HepG2 (cell line): ENCODE data around the gene NEDD4. TPM values are rescaled to one million over a fixed set of nuclear protein-coding genes. Genes with fewer than 3 reads are reported as not detected.

Source experiments
- ATAC-seq: fragments of 200-7000 bp; cut with Tn5 transposase; 3 replicates; pipeline ENCODE4 v1.9.1; 2020; ENCODE audit warnings: mild to moderate bottlenecking, moderate library complexity
- BruUV-seq: library from RNA; stranded (reverse); fragments of 400-500 nt; replicated peaks from 2 replicates; lab custom pipeline; 2021; lab: Mats Ljungman, UMichigan
- CTCF ChIA-PET: fragments of 300-600 bp; formaldehyde crosslinking; extraction: SDS; loops from one replicate; lab custom pipeline; 2021; ENCODE audit warnings: low total read pairs, inconsistent platforms, low intra/inter-chr PET ratio; lab: Yijun Ruan, JAX
- POLR2A ChIA-PET: fragments of 350-600 bp; sonication (Branson Sonifier 250); formaldehyde crosslinking; loops from one replicate; lab custom pipeline; 2020; ENCODE audit warnings: antibody characterized with exemption, inconsistent platforms; lab: Yijun Ruan, JAX
- DNase-seq: peaks from one replicate; pipeline ENCODE4 v3.0.0-alpha.2; 2015; ENCODE audit warnings: low spot score
- FAIRE-seq: peaks from 3 replicates; lab custom pipeline; 2011; peaks lifted over from hg19 to GRCh38; lab: Jason Lieb, UNC
- H2AFZ ChIP-seq: one replicate; pipeline ENCODE4 v1.6.1; 2011; ENCODE audit warnings: low read length, inconsistent platforms
- H3K27ac ChIP-seq: fragments of 300-600 bp; 3 replicates; pipeline ENCODE4 v1.8.0; 2011; ENCODE audit warnings: mixed run types, mild to moderate bottlenecking, mixed read lengths, low read length, inconsistent platforms; ENCODE audit not compliant: insufficient read depth; ENCODE audit errors: extremely low read length
- H3K27me3 ChIP-seq, 2 experiments: fragments of 200-600 bp in 1 of 2; 2 replicates in 1 of 2; 3 replicates in 1 of 2; pipeline versions ENCODE4 v1.6.0 to v1.8.0; 2011; ENCODE audit warnings: low read length in 2 of 2, mild to moderate bottlenecking in 2 of 2, moderate library complexity in 2 of 2, inconsistent platforms in 1 of 2; ENCODE audit not compliant: insufficient read depth in 2 of 2, control insufficient read depth in 1 of 2
- H3K36me3 ChIP-seq, 2 experiments: fragments of 200-600 bp in 1 of 2; replicated peaks in 1 of 2; 2 replicates in 1 of 2; 3 replicates in 1 of 2; pipeline versions ENCODE4 v1.5.1 to v1.8.0; 2011; ENCODE audit warnings: low read length in 2 of 2, inconsistent platforms in 1 of 2; ENCODE audit not compliant: insufficient read depth in 2 of 2, control insufficient read depth in 1 of 2
- H3K4me1 ChIP-seq: 2 replicates; pipeline ENCODE4 v1.5.1; 2012; ENCODE audit warnings: low read length, inconsistent platforms; ENCODE audit not compliant: insufficient read depth
- H3K4me2 ChIP-seq: 2 replicates; pipeline ENCODE4 v1.6.0; 2011; ENCODE audit warnings: low read depth, low read length, inconsistent platforms
- H3K4me3 ChIP-seq, 3 experiments: fragments of 200-600 bp in 1 of 3; sonication (generic), shearing (Covaris generic) in 1 of 3; replicated peaks in 1 of 3; 2 replicates each; pipeline ENCODE4 v1.5.1; 2011 to 2016; ENCODE audit warnings: low read length in 3 of 3, inconsistent platforms in 2 of 3, low read depth in 2 of 3, mild to moderate bottlenecking in 2 of 3, control low read depth in 1 of 3, mixed read lengths in 1 of 3; ENCODE audit not compliant: insufficient read depth in 1 of 3
- H3K79me2 ChIP-seq: one replicate; pipeline ENCODE4 v1.6.1; 2011; ENCODE audit warnings: low read length, inconsistent platforms; ENCODE audit not compliant: insufficient read depth
- H3K9ac ChIP-seq: 2 replicates; pipeline ENCODE4 v1.6.0; 2011; ENCODE audit warnings: mild to moderate bottlenecking, low read depth, low read length, inconsistent platforms; ENCODE audit not compliant: insufficient read depth
- H3K9me3 ChIP-seq: 2 replicates; pipeline ENCODE4 v1.5.1; 2012; ENCODE audit warnings: mild to moderate bottlenecking, low read length
- H4K20me1 ChIP-seq: 2 replicates; pipeline ENCODE4 v1.6.0; 2011; ENCODE audit warnings: inconsistent platforms, mild to moderate bottlenecking, low read length, moderate library complexity; ENCODE audit not compliant: insufficient read depth
- ARNT2 ChIP-seq: sonication (generic); formaldehyde crosslinking; IDR thresholded peaks from 2 replicates; pipeline ENCODE4 v1.8.0; 2022; ENCODE audit warnings: mild to moderate bottlenecking, low read depth, missing genetic modification reagents, moderate library complexity
- ATF4 ChIP-seq, 2 experiments: fragments of 450-650 bp in 1 of 2; sonication (generic) in 1 of 2; formaldehyde crosslinking; IDR thresholded peaks; 2 replicates each; pipeline versions ENCODE4 v1.5.0 to v1.8.0; 2020 to 2022; ENCODE audit warnings: mild to moderate bottlenecking in 1 of 2, missing genetic modification reagents in 1 of 2
- GLI4 ChIP-seq: sonication (generic); formaldehyde crosslinking; IDR thresholded peaks from 2 replicates; pipeline ENCODE4 v1.5.1; 2020; ENCODE audit warnings: missing genetic modification reagents, mild to moderate bottlenecking, moderate library complexity, borderline replicate concordance
- HNRNPLL ChIP-seq: fragments of 200-400 bp; formaldehyde crosslinking; IDR thresholded peaks from 2 replicates; pipeline ENCODE4 v1.6.1; 2017; ENCODE audit warnings: mild to moderate bottlenecking, low read depth, low read length; ENCODE audit not compliant: poor library complexity, severe bottlenecking
- KLF9 ChIP-seq: IDR thresholded peaks from 2 replicates; pipeline ENCODE4 v1.6.1; 2016; ENCODE audit warnings: low read depth
- MED13 ChIP-seq: sonication (generic); formaldehyde crosslinking; IDR thresholded peaks from 2 replicates; pipeline ENCODE4 v1.5.0; 2020; ENCODE audit warnings: missing genetic modification reagents
- RXRB ChIP-seq: IDR thresholded peaks from 2 replicates; pipeline ENCODE4 v1.6.1; 2016; ENCODE audit warnings: borderline replicate concordance, missing genetic modification reagents, missing compliant biosample characterization
- SIN3A ChIP-seq: IDR thresholded peaks from 2 replicates; pipeline ENCODE4 v1.6.1; 2011; ENCODE audit warnings: low read depth, mild to moderate bottlenecking, control low read depth, low read length, borderline replicate concordance
- SNAPC5 ChIP-seq: sonication (generic); formaldehyde crosslinking; IDR thresholded peaks from 2 replicates; pipeline ENCODE4 v1.8.1; 2023; ENCODE audit warnings: mild to moderate bottlenecking, missing genetic modification reagents, borderline replicate concordance
- USF2 ChIP-seq, 2 experiments: sonication (generic) in 1 of 2; formaldehyde crosslinking in 1 of 2; IDR thresholded peaks; 2 replicates each; pipeline versions ENCODE4 v1.5.1 to v1.6.1; 2011 to 2020; ENCODE audit warnings: borderline replicate concordance in 1 of 2, low read depth in 1 of 2, low read length in 1 of 2, mild to moderate bottlenecking in 1 of 2, missing genetic modification reagents in 1 of 2, moderate library complexity in 1 of 2
- ZBTB7A ChIP-seq: sonication (generic); formaldehyde crosslinking; IDR thresholded peaks from 2 replicates; pipeline ENCODE4 v1.8.0; 2022; ENCODE audit warnings: mild to moderate bottlenecking, missing genetic modification reagents
- ZFX ChIP-seq: sonication (generic); formaldehyde crosslinking; IDR thresholded peaks from 2 replicates; pipeline ENCODE4 v1.4.0; 2020; ENCODE audit warnings: mild to moderate bottlenecking, low read depth, missing genetic modification reagents, moderate library complexity
- ZIK1 ChIP-seq: sonication (generic); formaldehyde crosslinking; IDR thresholded peaks from 2 replicates; pipeline ENCODE4 v1.5.0; 2020; ENCODE audit warnings: mild to moderate bottlenecking, low read depth, missing genetic modification reagents, borderline replicate concordance
- ZNF138 ChIP-seq: sonication (generic); formaldehyde crosslinking; IDR thresholded peaks from 2 replicates; pipeline ENCODE4 v1.5.0; 2020; ENCODE audit warnings: mild to moderate bottlenecking, low read depth, missing genetic modification reagents
- ZNF251 ChIP-seq: sonication (generic); formaldehyde crosslinking; IDR thresholded peaks from 2 replicates; pipeline ENCODE4 v1.9.0; 2021; ENCODE audit warnings: mild to moderate bottlenecking, missing genetic modification reagents
- ZNF30 ChIP-seq: sonication (generic); formaldehyde crosslinking; IDR thresholded peaks from 2 replicates; pipeline ENCODE4 v1.5.0; 2020; ENCODE audit warnings: mild to moderate bottlenecking, missing genetic modification reagents
- ZNF326 ChIP-seq: sonication (generic); formaldehyde crosslinking; IDR thresholded peaks from 2 replicates; pipeline ENCODE4 v1.4.0; 2020; ENCODE audit warnings: missing genetic modification reagents, borderline replicate concordance
- ZNF512B ChIP-seq: sonication (generic); formaldehyde crosslinking; IDR thresholded peaks from 2 replicates; pipeline ENCODE4 v1.5.1; 2020; ENCODE audit warnings: missing genetic modification reagents, mild to moderate bottlenecking, borderline replicate concordance
- ZNF709 ChIP-seq: sonication (generic); formaldehyde crosslinking; IDR thresholded peaks from 2 replicates; pipeline ENCODE4 v1.5.0; 2020; ENCODE audit warnings: mild to moderate bottlenecking, missing genetic modification reagents
- ZNF777 ChIP-seq: sonication (generic); formaldehyde crosslinking; IDR thresholded peaks from 2 replicates; pipeline ENCODE4 v1.4.0; 2020; ENCODE audit warnings: missing genetic modification reagents
- WGBS: methylation state at CpG from one replicate; pipeline ENCODE4 v1.1.6; 2017; ENCODE audit warnings: low lambda C conversion rate; 5-methylcytosine and 5-hydroxymethylcytosine counted together
- in situ Hi-C: cut with HindIII; loops from 2 replicates; pipeline ENCODE4 v1.10.0; 2017; ENCODE audit warnings: low pct_unique_long_range_greater_than_20kb; ENCODE audit not compliant: extremely low pct_ligation_motif_present
- intact Hi-C: fragments of 100-400 bp; cut with micrococcal nuclease; formaldehyde crosslinking; loops from one replicate; pipeline ENCODE4 v1.10.0; 2022; ENCODE audit not compliant: unreplicated experiment
- polyA plus RNA-seq, 8 experiments: library from polyadenylated mRNA; depleted of rRNA in 3 of 8; stranded (reverse) in 7 of 8; unstranded in 1 of 8; fragments of >200 nt; fragmentation: Illumina TruSeq in 4 of 8; extraction: Trizol in 4 of 8; gene quantifications; 2 replicates each; pipeline versions ENCODE4 v1.2.1 to v1.2.3, GENCODE V29; 2011 to 2016; ENCODE audit warnings: low read depth in 4 of 8, missing spikeins in 1 of 8, mixed read lengths in 1 of 8; ENCODE audit not compliant: insufficient read depth in 1 of 8
- total RNA-seq, 5 experiments: library from RNA; depleted of rRNA; stranded (reverse); fragments of >200 nt; fragmentation: Illumina TruSeq; extraction: Trizol; gene quantifications; 2 replicates each; pipeline ENCODE4 v1.2.3, GENCODE V29; 2016; ENCODE audit warnings: low read depth in 1 of 5

NEDD4 gene
- total and polyA plus RNA-seq, 2 of the 13 experiments (the other 11 are each of a cell fraction or from before 2014, with no cell fraction given), result 10.4 to 13.0 TPM

GRCh38 chr15:55980511-55980910 lies 12.9 kb downstream of the NEDD4 start:
- BruUV-seq, result no TSS peak
- Histone ChIP-seq H3K79me2 (peaks cover 2% of the 10 kb centered on the region), H3K27ac (no peak overlapping the region), H3K27me3 (no peaks in the 10 kb centered on the region), H3K36me3 (no peaks in the 10 kb centered on the region; a peak in 1 of 5 replicates), H3K9me3 (no peaks in the 10 kb centered on the region), H3K9ac (no peak overlapping the region), H3K4me3 (no peak overlapping the region), H2AFZ (no peak overlapping the region), H3K4me2 (no peak overlapping the region), H4K20me1 (no peaks in the 10 kb centered on the region), H3K4me1 (no peaks in the 10 kb centered on the region)
- no peak for TF ChIP-seq ZNF138 (CRISPR knock-in tag)
- no peak for TF ChIP-seq ZIK1 (CRISPR knock-in tag)
- no peak for TF ChIP-seq ATF4 (CRISPR knock-in tag; IDR thresholded peaks at IDR 0.05)
- TF ChIP-seq SIN3A, result no peak
- TF ChIP-seq ZNF326 (CRISPR knock-in tag), result no peak
- TF ChIP-seq ZNF30, result no peak
- no peak for TF ChIP-seq ZBTB7A (CRISPR knock-in tag)
- TF ChIP-seq ZNF709 (CRISPR knock-in tag), result no peak
- no peak for TF ChIP-seq MED13 (CRISPR knock-in tag)
- TF ChIP-seq ZNF251 (CRISPR knock-in tag), result no peak
- no peak for TF ChIP-seq SNAPC5
- TF ChIP-seq ZNF777 (CRISPR knock-in tag), result no peak
- no peak for TF ChIP-seq ZFX (CRISPR knock-in tag)
- no peak for TF ChIP-seq USF2 (IDR thresholded peaks at IDR 0.05; ENCODE audit: low read depth, low read length)
- no peak for TF ChIP-seq USF2 (CRISPR knock-in tag; IDR thresholded peaks at IDR 0.05; ENCODE audit: borderline replicate concordance)
- TF ChIP-seq GLI4 (CRISPR knock-in tag), result no peak
- no peak for TF ChIP-seq RXRB (CRISPR knock-in tag)
- TF ChIP-seq ZNF512B (CRISPR knock-in tag), result no peak
- no peak for TF ChIP-seq KLF9 (CRISPR knock-in tag)
- no peak for TF ChIP-seq ARNT2 (CRISPR knock-in tag)
- no peak for TF ChIP-seq HNRNPLL
- intact Hi-C loops, result no loop called here
- over 99% methylated on average over 4 of the region's 4 CpGs for WGBS
- DNase-seq (no peak), ATAC-seq (no peak), FAIRE-seq (no peak)
- ChIA-PET POLR2A (no interaction called here), CTCF (no interaction called here)
- in situ Hi-C loops, result no loop called here
